B cell (primary cell): ENCODE measurements around the gene HLCS. TPM values are rescaled to one million over a fixed set of nuclear protein-coding genes. Genes with fewer than 3 reads are reported as not detected.

ENCODE experiments used
- ATAC-seq: fragments of 200-7000 bp; cut with Tn5 transposase; one replicate; pipeline ENCODE4 v1.10.0; 2021; ENCODE audit warnings: low read depth, mild to moderate bottlenecking, moderate number of reproducible peaks, moderate library complexity
- CTCF ChIA-PET: fragments of 350-600 bp; sonication (Branson Sonifier 250); formaldehyde crosslinking; loops from one replicate; lab custom pipeline; 2021; ENCODE audit warnings: antibody characterized with exemption, inconsistent platforms; lab: Charles Lee
- POLR2A ChIA-PET: fragments of 350-600 bp; sonication (Branson Sonifier 250); formaldehyde crosslinking; loops from one replicate; lab custom pipeline; 2021; ENCODE audit warnings: antibody characterized with exemption; lab: Charles Lee
- DNase-seq: peaks from one replicate; pipeline ENCODE4 v3.0.0; 2013
- H2AFZ ChIP-seq: 2 replicates; pipeline ENCODE4 v1.6.1; 2012; ENCODE audit warnings: mild to moderate bottlenecking, low read depth, low read length; ENCODE audit not compliant: insufficient read depth, poor library complexity, severe bottlenecking
- H3K27ac ChIP-seq, 2 donors: 1 replicate in 1 of 2; 2 replicates in 1 of 2; pipeline ENCODE4 v1.5.1; 2012 to 2013; ENCODE audit warnings: low read length in 2 of 2, mild to moderate bottlenecking in 2 of 2, moderate library complexity in 1 of 2
- H3K27me3 ChIP-seq, 4 experiments: fragments of 200-600 bp in 1 of 4; sonication (generic) in 1 of 4; replicated peaks in 1 of 4; 1 replicate in 2 of 4; 2 replicates in 2 of 4; pipeline versions ENCODE4 v1.6.1 to v1.7.0; 2013 to 2016; ENCODE audit warnings: low read length in 3 of 4, mild to moderate bottlenecking in 2 of 4, mixed read lengths in 1 of 4, moderate library complexity in 1 of 4; ENCODE audit not compliant: insufficient read depth in 4 of 4, control insufficient read depth in 3 of 4; ENCODE audit errors: control extremely low read depth in 1 of 4
- H3K36me3 ChIP-seq, 2 experiments: replicated peaks in 1 of 2; 1 replicate in 1 of 2; 2 replicates in 1 of 2; pipeline versions ENCODE4 v1.6.1 to v1.7.1; 2013; ENCODE audit warnings: low read length in 1 of 2; ENCODE audit not compliant: insufficient read depth in 2 of 2, control insufficient read depth in 1 of 2; ENCODE audit errors: control extremely low read depth in 1 of 2, extremely low read depth in 1 of 2
- H3K4me1 ChIP-seq, 2 donors: fragments of 200-600 bp in 1 of 2; sonication (generic) in 1 of 2; 1 replicate in 1 of 2; 2 replicates in 1 of 2; pipeline versions ENCODE4 v1.5.1 to v1.6.1; 2013 to 2017; ENCODE audit warnings: low read length in 2 of 2; ENCODE audit not compliant: control insufficient read depth in 2 of 2, insufficient read depth in 2 of 2
- H3K4me2 ChIP-seq: replicated peaks from 2 replicates; pipeline ENCODE3; 2012; ENCODE audit warnings: mild to moderate bottlenecking, low read depth, low read length; ENCODE audit not compliant: poor library complexity, severe bottlenecking
- H3K4me3 ChIP-seq, 5 experiments: fragments of 200-600 bp in 1 of 5; sonication (generic) in 1 of 5; 1 replicate in 3 of 5; 2 replicates in 2 of 5; pipeline versions ENCODE4 v1.5.1 to v1.7.0; 2011 to 2016; ENCODE audit warnings: low read length in 4 of 5, mild to moderate bottlenecking in 4 of 5, low read depth in 2 of 5, control low read depth in 1 of 5, moderate library complexity in 1 of 5; ENCODE audit not compliant: insufficient read depth in 1 of 5; ENCODE audit errors: control extremely low read depth in 1 of 5, extremely low read depth in 1 of 5
- H3K79me2 ChIP-seq: fragments of 200-600 bp; sonication (generic); one replicate; pipeline ENCODE4 v1.6.0; 2016; ENCODE audit warnings: low read length; ENCODE audit not compliant: control insufficient read depth, insufficient read depth
- H3K9ac ChIP-seq: fragments of 200-600 bp; sonication (generic); 2 replicates; pipeline ENCODE4 v1.6.1; 2017; ENCODE audit warnings: mild to moderate bottlenecking, low read length, moderate library complexity
- H3K9me3 ChIP-seq, 3 donors: one replicate each; pipeline versions ENCODE4 v1.6.1 to v1.7.1; 2013; ENCODE audit warnings: low read length in 2 of 3; ENCODE audit not compliant: control insufficient read depth in 2 of 3, insufficient read depth in 1 of 3; ENCODE audit errors: control extremely low read depth in 1 of 3
- H4K20me1 ChIP-seq: 2 replicates; pipeline ENCODE4 v1.6.0; 2012; ENCODE audit warnings: mild to moderate bottlenecking, low read length; ENCODE audit not compliant: insufficient read depth, control insufficient read depth, poor library complexity, severe bottlenecking
- H3K27ac Mint-ChIP-seq: one replicate; pipeline ENCODE4 v1.8.0; 2021; ENCODE audit warnings: mixed read lengths
- H3K27me3 Mint-ChIP-seq: one replicate; pipeline ENCODE4 v1.8.0; 2021; ENCODE audit warnings: mixed read lengths
- H3K4me1 Mint-ChIP-seq: one replicate; pipeline ENCODE4 v1.8.0; 2021; ENCODE audit warnings: mixed read lengths
- H3K4me3 Mint-ChIP-seq: one replicate; pipeline ENCODE4 v1.8.0; 2021; ENCODE audit warnings: mixed read lengths
- H3K9me3 Mint-ChIP-seq: one replicate; pipeline ENCODE4 v1.8.0; 2022; ENCODE audit warnings: mixed read lengths; ENCODE audit not compliant: insufficient read depth
- EZH2 ChIP-seq: IDR thresholded peaks from 2 replicates; pipeline ENCODE4 v1.6.1; 2012; ENCODE audit warnings: borderline replicate concordance, low read depth, mild to moderate bottlenecking, moderate library complexity, low read length; ENCODE audit not compliant: insufficient read depth, poor library complexity, severe bottlenecking
- WGBS: methylation state at CpG from one replicate; pipeline ENCODE4 v1.1.5; 2013; ENCODE audit warnings: missing lambda C conversion rate; ENCODE audit not compliant: insufficient coverage; 5-methylcytosine and 5-hydroxymethylcytosine counted together
- intact Hi-C: fragments of 100-400 bp; cut with micrococcal nuclease; formaldehyde crosslinking; loops from one replicate; pipeline ENCODE4 v1.10.0; 2022
- polyA plus RNA-seq: library from polyadenylated mRNA; depleted of rRNA; stranded (reverse); fragments of >200 nt; gene quantifications from 2 replicates; pipeline ENCODE4 v1.2.3, GENCODE V29; 2012
- total RNA-seq, 2 donors: library from RNA; stranded (reverse); fragments of 120-200 nt in 1 of 2; gene quantifications; 1 replicate in 1 of 2; 2 replicates in 1 of 2; pipeline versions ENCODE4 v1.2.3 to v1.2.4, GENCODE V29; 2013 to 2022
- TF ChIP-seq, protein P1 (sequence below): fragments of 200-600 bp; IDR thresholded peaks from one replicate; pipeline ENCODE4 v1.8.0; 2022; ENCODE audit warnings: antibody characterized with exemption, mild to moderate bottlenecking

HLCS gene
- total and polyA plus RNA-seq, 2 donors (not counting 1 experiment from before 2014, with no cell fraction given), result 4.4 to 14.7 TPM

DNA sequence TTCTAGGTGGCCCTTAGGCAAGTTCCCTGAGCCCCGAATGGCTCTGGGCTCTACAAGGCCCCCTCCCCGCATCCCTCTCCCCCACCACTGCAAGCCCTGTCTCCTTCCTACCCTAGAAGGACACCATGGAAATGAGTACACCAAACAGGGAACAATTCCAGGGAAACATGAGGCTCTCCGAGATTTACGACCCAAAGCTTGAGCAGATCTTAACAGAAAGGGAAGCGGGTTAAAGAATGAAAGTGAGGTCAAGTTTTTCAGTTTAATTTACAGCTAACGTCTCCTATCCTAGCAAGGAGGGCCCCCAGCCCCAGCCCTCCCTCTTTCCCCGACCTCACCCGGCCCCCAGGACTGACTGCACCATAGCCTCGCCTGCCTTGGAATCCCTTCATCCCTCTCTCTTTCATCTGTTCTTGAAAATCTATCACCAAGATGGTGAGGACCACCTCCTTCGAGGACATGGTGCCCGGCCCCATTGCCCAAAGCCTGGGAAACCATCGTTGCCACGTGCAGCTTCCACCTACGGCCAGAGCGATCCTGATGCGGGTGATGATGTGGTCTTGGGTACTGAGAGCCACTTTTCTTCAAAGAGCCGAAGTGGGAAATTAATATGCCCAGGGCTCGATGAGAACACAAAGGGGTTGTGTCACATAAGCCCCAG, 237.0 kb downstream of the HLCS start:
- Histone ChIP-seq H3K79me2 (no peaks in the 10 kb centered on the region), H3K9me3 (peaks cover 0 to 3% (median 0%) of the 10 kb centered on the region in 3 donors), H3K4me2 (no peak overlapping the region), H3K4me1 (no peaks in the 10 kb centered on the region), H4K20me1 (no peaks in the 10 kb centered on the region), H3K27me3 (no peaks in the 10 kb centered on the region), H2AFZ (no peak overlapping the region), H3K9ac (no peak overlapping the region), H3K4me3 (no peak overlapping the region), H3K36me3 (no peaks in the 10 kb centered on the region), H3K27ac (no peak overlapping the region)
- H3K4me1 Mint-ChIP-seq, result no peaks in the 10 kb centered on the region
- intact Hi-C loops, result no loop called here
- CTCF ChIA-PET, result no interaction called here
- TF ChIP-seq, protein P1, sequence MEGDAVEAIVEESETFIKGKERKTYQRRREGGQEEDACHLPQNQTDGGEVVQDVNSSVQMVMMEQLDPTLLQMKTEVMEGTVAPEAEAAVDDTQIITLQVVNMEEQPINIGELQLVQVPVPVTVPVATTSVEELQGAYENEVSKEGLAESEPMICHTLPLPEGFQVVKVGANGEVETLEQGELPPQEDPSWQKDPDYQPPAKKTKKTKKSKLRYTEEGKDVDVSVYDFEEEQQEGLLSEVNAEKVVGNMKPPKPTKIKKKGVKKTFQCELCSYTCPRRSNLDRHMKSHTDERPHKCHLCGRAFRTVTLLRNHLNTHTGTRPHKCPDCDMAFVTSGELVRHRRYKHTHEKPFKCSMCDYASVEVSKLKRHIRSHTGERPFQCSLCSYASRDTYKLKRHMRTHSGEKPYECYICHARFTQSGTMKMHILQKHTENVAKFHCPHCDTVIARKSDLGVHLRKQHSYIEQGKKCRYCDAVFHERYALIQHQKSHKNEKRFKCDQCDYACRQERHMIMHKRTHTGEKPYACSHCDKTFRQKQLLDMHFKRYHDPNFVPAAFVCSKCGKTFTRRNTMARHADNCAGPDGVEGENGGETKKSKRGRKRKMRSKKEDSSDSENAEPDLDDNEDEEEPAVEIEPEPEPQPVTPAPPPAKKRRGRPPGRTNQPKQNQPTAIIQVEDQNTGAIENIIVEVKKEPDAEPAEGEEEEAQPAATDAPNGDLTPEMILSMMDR, result no peak
- TF ChIP-seq EZH2, result no peak
- no peaks in the 10 kb centered on the region for H3K9me3 Mint-ChIP-seq
- peaks cover 5% of the 10 kb centered on the region for H3K27me3 Mint-ChIP-seq
- no peak overlapping the region for H3K4me3 Mint-ChIP-seq
- POLR2A ChIA-PET, result no interaction called here
- H3K27ac Mint-ChIP-seq, result no peak overlapping the region
- 79% methylated on average over 15 of the region's 18 CpGs for WGBS
- DNase-seq (no peak), ATAC-seq (no peak)

DNA sequence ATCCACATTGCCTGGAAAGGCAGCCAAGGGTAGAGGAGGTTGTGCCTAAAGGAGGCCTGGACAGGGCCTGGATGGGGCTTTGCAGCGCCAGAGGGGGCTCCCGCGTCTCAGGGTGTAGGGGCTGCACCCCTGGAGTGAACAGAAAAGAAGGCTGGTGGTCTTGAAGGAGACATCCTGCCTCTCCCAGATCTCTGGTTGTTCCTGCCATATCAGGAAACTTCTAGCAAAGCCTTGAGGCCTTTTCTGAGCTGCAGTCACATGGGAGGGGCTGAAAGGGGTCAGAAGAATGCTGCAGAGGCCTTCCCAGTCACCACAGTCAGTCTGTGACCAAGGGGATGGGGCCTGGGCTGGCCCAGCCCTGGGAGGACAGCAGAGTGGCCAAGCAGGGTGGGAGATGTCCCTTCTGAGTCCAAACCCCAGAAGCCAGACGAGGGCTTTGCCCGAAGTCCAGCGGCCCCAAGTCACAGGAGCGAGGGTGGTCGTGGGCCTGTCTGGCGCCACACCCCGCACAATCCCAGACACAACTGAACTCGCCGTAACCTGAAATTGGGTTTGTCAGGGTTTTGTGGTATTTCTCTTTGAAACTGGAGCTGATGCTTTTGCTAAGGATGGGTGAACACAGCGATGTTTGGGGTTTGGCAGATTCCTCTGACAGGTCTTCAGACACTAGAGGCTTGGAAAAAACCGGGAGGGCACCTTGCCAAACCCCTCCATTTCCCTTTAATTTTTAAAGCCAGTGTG, 237.9 kb downstream of the HLCS start:
- WGBS, result 98% methylated on average over 11 of the region's 14 CpGs
- POLR2A ChIA-PET, result no interaction called here
- H3K9me3 ChIP-seq, result peaks cover 0 to under 1% (median 0%) of the 10 kb centered on the region in 3 donors

More for the DNA sequence above, 237.9 kb downstream of the HLCS start:
- Mint-ChIP-seq H3K9me3 (no peaks in the 10 kb centered on the region), H3K4me1 (no peaks in the 10 kb centered on the region), H3K4me3 (no peak overlapping the region), H3K27ac (no peak overlapping the region), H3K27me3 (peaks cover 5% of the 10 kb centered on the region)
- Histone ChIP-seq H3K27me3 (no peaks in the 10 kb centered on the region), H3K4me2 (no peak overlapping the region), H2AFZ (no peak overlapping the region), H3K79me2 (no peaks in the 10 kb centered on the region), H3K4me3 (no peak overlapping the region), H3K27ac (no peak overlapping the region), H3K9ac (no peak overlapping the region), H3K4me1 (no peaks in the 10 kb centered on the region), H4K20me1 (no peaks in the 10 kb centered on the region), H3K36me3 (no peaks in the 10 kb centered on the region)
- CTCF ChIA-PET, result no interaction called here
- ATAC-seq, result no peak
- no peak for DNase-seq
- intact Hi-C loops, result no loop called here
- TF ChIP-seq, protein P1, result no peak
- TF ChIP-seq EZH2, result no peak
